Sciatic nerve (tissue), 2 donors: ENCODE data around the gene CYTL1. TPM values are rescaled to one million over a fixed set of nuclear protein-coding genes. Genes with fewer than 3 reads are reported as not detected.
"Not testable (repeated sequence)": the region's sequence is repeated elsewhere in the genome, so short reads cannot be mapped to it uniquely, and the experiment has no call there.

Experiments used
- ATAC-seq: fragments of 200-7000 bp; cut with Tn5 transposase; one replicate; pipeline ENCODE4 v1.9.1; 2020; ENCODE audit warnings: mild to moderate bottlenecking, moderate library complexity
- DNase-seq: peaks from one replicate; pipeline ENCODE4 v3.0.0-alpha.2; 2020; ENCODE audit warnings: low spot score
- intact Hi-C: fragments of 100-400 bp; cut with DNase I; formaldehyde crosslinking; loops from one replicate; pipeline ENCODE4 v1.14.2; 2022
- total RNA-seq: library from RNA; stranded (reverse); fragmentation: NEBNext Ultra II Directional; extraction: Animal tissue kit (Norgen Biotek cat#: 25700); gene quantifications from one replicate; pipeline ENCODE4 v1.2.1, GENCODE V29; 2021
- donor health status: DM: no; HTN: no; CAD: no.
- donor health status: DM: no; HTN: no; CAD: no.

The CYTL1 gene
- total RNA-seq, 1 donor from 2014 or later: 8.3 TPM

- DNase-seq: no peak
- intact Hi-C loops: no loop called here
- no peak for ATAC-seq
Measured at GRCh38 chr4:5010984-5011383, 8.3 kb downstream of the CYTL1 start.

- no peak for DNase-seq
- intact Hi-C loops: no loop called here
Measured at GRCh38 chr4:5009796-5010195, 9.5 kb downstream of the CYTL1 start.

GRCh38 chr4:5006932-5007331 is 12.3 kb downstream of the CYTL1 start:
- intact Hi-C loops, ATAC-seq, DNase-seq: not testable (repeated sequence)

More at GRCh38 chr4:5009796-5010195, 9.5 kb downstream of the CYTL1 start:
- ATAC-seq: no peak

- ATAC-seq (no peak), DNase-seq (no peak)
- intact Hi-C loops: no loop called here
Measured at GRCh38 chr4:5004496-5004895, 14.8 kb downstream of the CYTL1 start.

GRCh38 chr4:5003918-5004317 is 15.3 kb downstream of the CYTL1 start:
- ATAC-seq (no peak), DNase-seq (no peak)
- intact Hi-C loops: no loop called here

- ATAC-seq (no peak), DNase-seq (no peak)
- intact Hi-C loops: no loop called here
Measured at GRCh38 chr4:5003372-5003857, 15.8 kb downstream of the CYTL1 start.

GRCh38 chr4:5001641-5002040 is 17.6 kb downstream of the CYTL1 start:
- intact Hi-C loops: not testable (repeated sequence)

GRCh38 chr4:4996935-4997334 is 22.3 kb downstream of the CYTL1 start:
- DNase-seq, intact Hi-C loops, ATAC-seq: not testable (repeated sequence)

More at GRCh38 chr4:5001641-5002040, 17.6 kb downstream of the CYTL1 start:
- not testable (repeated sequence) for DNase-seq, ATAC-seq

GRCh38 chr4:4995908-4996265 is 23.4 kb downstream of the CYTL1 start:
- intact Hi-C loops: no loop called here
- DNase-seq (no peak), ATAC-seq (no peak)

GRCh38 chr4:4995103-4995907 is 24.0 kb downstream of the CYTL1 start:
- intact Hi-C loops: no loop called here

GRCh38 chr4:4994312-4995097 is 24.8 kb downstream of the CYTL1 start:
- DNase-seq: no peak
- intact Hi-C loops: no loop called here
- no peak for ATAC-seq

More at GRCh38 chr4:4995103-4995907, 24.0 kb downstream of the CYTL1 start:
- DNase-seq (peak; percentile 85), ATAC-seq (peak; percentile 75)

GRCh38 chr4:4992833-4993232 is 26.4 kb downstream of the CYTL1 start:
- DNase-seq (no peak), ATAC-seq (no peak)
- intact Hi-C loops: no loop called here

- DNase-seq: no peak
- ATAC-seq: peak; percentile 23
- intact Hi-C loops: no loop called here
Measured at GRCh38 chr4:4991541-4992099, 27.6 kb downstream of the CYTL1 start.

GRCh38 chr4:4990857-4991540 is 28.3 kb downstream of the CYTL1 start:
- intact Hi-C loops: no loop called here
- DNase-seq (peak; percentile 78), ATAC-seq (peak; percentile 90)

- peak; percentile 8 for ATAC-seq
- intact Hi-C loops: no loop called here
- DNase-seq: no peak
Measured at GRCh38 chr4:4990329-4990728, 28.9 kb downstream of the CYTL1 start.

- ATAC-seq: no peak
- no peak for DNase-seq
- intact Hi-C loops: no loop called here
Measured at GRCh38 chr4:4989083-4989622, 30.1 kb downstream of the CYTL1 start.

- ATAC-seq (no peak), DNase-seq (no peak)
- intact Hi-C loops: no loop called here
Measured at GRCh38 chr4:4987656-4988055, 31.6 kb downstream of the CYTL1 start.

- no peak for ATAC-seq
- DNase-seq: no peak
- intact Hi-C loops: no loop called here
Measured at GRCh38 chr4:4986841-4987240, 32.4 kb downstream of the CYTL1 start.

GRCh38 chr4:4985844-4986243 is 33.4 kb downstream of the CYTL1 start:
- DNase-seq (no peak), ATAC-seq (no peak)
- intact Hi-C loops: no loop called here
